ENCODE measurements around the gene P2RY2. TPM values are rescaled to one million over a fixed set of nuclear protein-coding genes. Genes with fewer than 3 reads are reported as not detected.

P2RY2 gene
- total RNA-seq, 2 experiments from 2014 or later, result not detected

DNA sequence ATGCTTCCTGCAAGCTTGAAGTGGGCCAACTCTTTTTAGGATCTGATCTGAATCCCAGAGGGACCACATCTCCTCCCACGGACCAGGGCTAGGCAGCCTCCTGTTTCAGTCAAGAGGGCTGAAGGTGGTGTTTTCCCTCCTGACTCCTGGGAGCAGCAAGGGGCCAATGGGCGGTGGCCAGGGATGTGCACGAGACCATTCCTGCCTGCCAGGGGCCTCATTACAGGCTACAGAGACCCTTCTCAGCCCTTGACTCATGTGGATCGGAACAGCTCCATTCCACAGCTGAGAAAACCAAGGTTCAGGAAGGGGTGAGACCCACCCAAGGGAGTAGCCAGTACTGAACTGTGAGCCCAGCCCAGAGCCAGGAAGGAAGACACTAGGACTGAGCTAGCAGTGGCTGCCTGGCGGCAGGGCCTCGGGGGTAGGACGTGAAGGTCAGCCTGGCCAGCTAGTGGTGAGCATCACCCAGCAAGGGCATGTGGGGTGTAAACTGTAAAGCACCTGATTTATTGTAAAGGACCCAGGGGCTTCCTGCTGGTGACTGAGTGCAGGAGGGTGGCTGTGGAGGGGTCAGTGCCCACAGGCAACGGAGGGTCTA, 50.7 kb downstream of the P2RY2 start:
- Histone ChIP-seq H3K27ac (ENCODE audit: low read depth, low read length, poor library complexity, severe bottlenecking) (no peak overlapping the region), H3K4me1 (ENCODE audit: insufficient read depth, low read length, poor library complexity, severe bottlenecking) (peaks cover 26% of the 10 kb centered on the region), H3K4me2 (ENCODE audit: low read length) (no peak overlapping the region), H3K9me2 (ENCODE audit: insufficient read depth, low read length) (no peaks in the 10 kb centered on the region), H3K4me3 (ENCODE audit: low read depth, low read length, poor library complexity, severe bottlenecking) (no peak overlapping the region), H3K79me2 (ENCODE audit: insufficient read depth, low read depth, low read length) (no peaks in the 10 kb centered on the region), H3K36me3 (ENCODE audit: insufficient read depth, low read length) (no peaks in the 10 kb centered on the region), H2AFZ (ENCODE audit: low read length) (no peak overlapping the region), H3K9me3 (ENCODE audit: low read length) (no peaks in the 10 kb centered on the region), H4K20me1 (ENCODE audit: insufficient read depth, low read length) (no peaks in the 10 kb centered on the region)
- intact Hi-C loops (cut with micrococcal nuclease; ENCODE audit: unreplicated experiment), result no loop called here
- ChIA-PET POLR2A (interaction anchor here (1.2 kb wide), 1 partner anchor 145 kb away, joined by 3 read pairs; no protein-coding TSS in a partner anchor), CTCF (ENCODE audit: unreplicated experiment) (no interaction called here)
- TF ChIP-seq, protein P1, sequence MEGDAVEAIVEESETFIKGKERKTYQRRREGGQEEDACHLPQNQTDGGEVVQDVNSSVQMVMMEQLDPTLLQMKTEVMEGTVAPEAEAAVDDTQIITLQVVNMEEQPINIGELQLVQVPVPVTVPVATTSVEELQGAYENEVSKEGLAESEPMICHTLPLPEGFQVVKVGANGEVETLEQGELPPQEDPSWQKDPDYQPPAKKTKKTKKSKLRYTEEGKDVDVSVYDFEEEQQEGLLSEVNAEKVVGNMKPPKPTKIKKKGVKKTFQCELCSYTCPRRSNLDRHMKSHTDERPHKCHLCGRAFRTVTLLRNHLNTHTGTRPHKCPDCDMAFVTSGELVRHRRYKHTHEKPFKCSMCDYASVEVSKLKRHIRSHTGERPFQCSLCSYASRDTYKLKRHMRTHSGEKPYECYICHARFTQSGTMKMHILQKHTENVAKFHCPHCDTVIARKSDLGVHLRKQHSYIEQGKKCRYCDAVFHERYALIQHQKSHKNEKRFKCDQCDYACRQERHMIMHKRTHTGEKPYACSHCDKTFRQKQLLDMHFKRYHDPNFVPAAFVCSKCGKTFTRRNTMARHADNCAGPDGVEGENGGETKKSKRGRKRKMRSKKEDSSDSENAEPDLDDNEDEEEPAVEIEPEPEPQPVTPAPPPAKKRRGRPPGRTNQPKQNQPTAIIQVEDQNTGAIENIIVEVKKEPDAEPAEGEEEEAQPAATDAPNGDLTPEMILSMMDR (conservative IDR thresholded peaks at IDR 0.05; ENCODE audit: low read length), result no peak
- TF ChIP-seq EZH2phosphoT487 (IDR thresholded peaks at IDR 0.05; ENCODE audit: borderline replicate concordance, low read depth, low read length), result no peak
- DNase-seq (ENCODE audit: low spot score), result no peak
- no TSS peak for BruUV-seq (replicated peaks)

DNA sequence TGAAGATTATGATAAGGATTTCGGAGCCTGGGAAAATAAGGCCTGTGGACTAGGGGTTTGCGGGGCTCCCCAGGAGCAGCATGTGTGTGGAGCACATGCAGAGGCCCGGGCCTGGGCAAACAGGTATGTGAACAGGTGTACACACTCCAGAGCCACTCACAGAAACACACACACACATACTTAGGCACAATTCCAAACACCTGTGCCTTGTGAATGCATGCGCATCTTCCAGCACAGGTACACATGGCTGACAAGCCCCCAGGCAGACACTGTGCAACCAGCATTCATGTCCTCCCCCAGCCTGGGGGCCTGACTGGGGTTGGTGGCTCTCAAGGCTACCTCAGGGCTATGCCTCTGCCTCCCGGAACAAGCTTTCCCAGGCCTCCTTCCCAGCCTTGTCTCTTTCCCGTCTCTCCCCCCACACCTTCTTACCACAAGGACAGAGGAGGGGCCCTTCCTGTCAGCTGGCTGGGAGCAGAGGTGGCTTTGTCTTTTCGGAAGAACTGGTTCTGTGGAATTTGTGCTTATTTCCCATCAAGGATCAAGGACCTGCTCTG, 51.5 kb downstream of the P2RY2 start:
- H4K20me1 ChIP-seq (ENCODE audit: insufficient read depth, low read length), result no peaks in the 10 kb centered on the region
- H3K9me2 ChIP-seq (ENCODE audit: insufficient read depth, low read length), result no peaks in the 10 kb centered on the region
- no TSS peak for BruUV-seq (replicated peaks)
- H3K4me3 ChIP-seq (ENCODE audit: low read depth, low read length, poor library complexity, severe bottlenecking), result no peak overlapping the region
- intact Hi-C loops (cut with micrococcal nuclease; ENCODE audit: unreplicated experiment), result no loop called here
- ChIA-PET POLR2A (no interaction called here), CTCF (ENCODE audit: unreplicated experiment) (interaction anchor here (1.2 kb wide), 1 partner anchor 22 kb away, joined by 6 read pairs; no protein-coding TSS in a partner anchor)
- TF ChIP-seq, protein P1 (conservative IDR thresholded peaks at IDR 0.05; ENCODE audit: low read length), result no peak
- no peak for TF ChIP-seq EZH2phosphoT487 (IDR thresholded peaks at IDR 0.05; ENCODE audit: borderline replicate concordance, low read depth, low read length)
- no peaks in the 10 kb centered on the region for H3K9me3 ChIP-seq (ENCODE audit: low read length)
- no peak overlapping the region for H3K27ac ChIP-seq (ENCODE audit: low read depth, low read length, poor library complexity, severe bottlenecking)
- H3K4me1 ChIP-seq (ENCODE audit: insufficient read depth, low read length, poor library complexity, severe bottlenecking), result peaks cover 26% of the 10 kb centered on the region
- no peak overlapping the region for H3K4me2 ChIP-seq (ENCODE audit: low read length)
- DNase-seq (ENCODE audit: low spot score), result no peak
- no peaks in the 10 kb centered on the region for H3K36me3 ChIP-seq (ENCODE audit: insufficient read depth, low read length)
- H3K79me2 ChIP-seq (ENCODE audit: insufficient read depth, low read depth, low read length), result no peaks in the 10 kb centered on the region
- H2AFZ ChIP-seq (ENCODE audit: low read length), result no peak overlapping the region

Data from OCI-LY7 (cell line).